ENCODE measurements around the gene FOXK1.
A peak's percentile ranks its signal among the peaks of the same experiment; 100 is the strongest.
"Not testable (repeated sequence)": the region's sequence is repeated elsewhere in the genome, so short reads cannot be mapped to it uniquely, and the experiment has no call there.

FOXK1 gene

GRCh38 chr7:4787947-4788626 lies 106.0 kb downstream of the FOXK1 start:
- no peak for DNase-seq

GRCh38 chr7:4788627-4789189 lies 106.6 kb downstream of the FOXK1 start:
- DNase-seq, result no peak

GRCh38 chr7:4789194-4790077 lies 107.3 kb downstream of the FOXK1 start:
- no peak for DNase-seq

- no peak for DNase-seq
Measured at GRCh38 chr7:4790078-4790465, 108.0 kb downstream of the FOXK1 start.

- DNase-seq, result no peak
Measured at GRCh38 chr7:4790516-4790991, 108.5 kb downstream of the FOXK1 start.

- no peak for DNase-seq
Measured at GRCh38 chr7:4791101-4791737, 109.1 kb downstream of the FOXK1 start.

- DNase-seq, result no peak
Measured at GRCh38 chr7:4791738-4792536, 109.8 kb downstream of the FOXK1 start.

- DNase-seq, result no peak
Measured at GRCh38 chr7:4792537-4793126, 110.5 kb downstream of the FOXK1 start.

GRCh38 chr7:4793385-4793993 lies 111.4 kb downstream of the FOXK1 start:
- DNase-seq, result not testable (repeated sequence)

- DNase-seq, result not testable (repeated sequence)
Measured at GRCh38 chr7:4794171-4794570, 112.1 kb downstream of the FOXK1 start.

- DNase-seq, result no peak
Measured at GRCh38 chr7:4794591-4795350, 112.7 kb downstream of the FOXK1 start.

GRCh38 chr7:4796453-4796852 lies 114.4 kb downstream of the FOXK1 start:
- DNase-seq, result no peak

- peak in 1 of 2 experiments; percentile 13 for DNase-seq
Measured at GRCh38 chr7:4797858-4798705, 116.0 kb downstream of the FOXK1 start.

- no peak for DNase-seq
Measured at GRCh38 chr7:4798706-4799235, 116.7 kb downstream of the FOXK1 start.

- DNase-seq, result no peak
Measured at GRCh38 chr7:4799508-4800268, 117.6 kb downstream of the FOXK1 start.

- DNase-seq, result no peak
Measured at GRCh38 chr7:4800487-4800886, 118.4 kb downstream of the FOXK1 start.

GRCh38 chr7:4800926-4801838 lies 119.1 kb downstream of the FOXK1 start:
- peak; percentile 14 to 56 for DNase-seq

Measured in NCI-H524 (cell line).